ENCODE results near the gene HLA-DMA. TPM values are rescaled to one million over a fixed set of nuclear protein-coding genes. Genes with fewer than 3 reads are reported as not detected.

HLA-DMA gene
- total and polyA plus RNA-seq, 2 of the 13 experiments (the other 11 are each of a cell fraction or from before 2014, with no cell fraction given), result 0.70 to 0.71 TPM

DNA sequence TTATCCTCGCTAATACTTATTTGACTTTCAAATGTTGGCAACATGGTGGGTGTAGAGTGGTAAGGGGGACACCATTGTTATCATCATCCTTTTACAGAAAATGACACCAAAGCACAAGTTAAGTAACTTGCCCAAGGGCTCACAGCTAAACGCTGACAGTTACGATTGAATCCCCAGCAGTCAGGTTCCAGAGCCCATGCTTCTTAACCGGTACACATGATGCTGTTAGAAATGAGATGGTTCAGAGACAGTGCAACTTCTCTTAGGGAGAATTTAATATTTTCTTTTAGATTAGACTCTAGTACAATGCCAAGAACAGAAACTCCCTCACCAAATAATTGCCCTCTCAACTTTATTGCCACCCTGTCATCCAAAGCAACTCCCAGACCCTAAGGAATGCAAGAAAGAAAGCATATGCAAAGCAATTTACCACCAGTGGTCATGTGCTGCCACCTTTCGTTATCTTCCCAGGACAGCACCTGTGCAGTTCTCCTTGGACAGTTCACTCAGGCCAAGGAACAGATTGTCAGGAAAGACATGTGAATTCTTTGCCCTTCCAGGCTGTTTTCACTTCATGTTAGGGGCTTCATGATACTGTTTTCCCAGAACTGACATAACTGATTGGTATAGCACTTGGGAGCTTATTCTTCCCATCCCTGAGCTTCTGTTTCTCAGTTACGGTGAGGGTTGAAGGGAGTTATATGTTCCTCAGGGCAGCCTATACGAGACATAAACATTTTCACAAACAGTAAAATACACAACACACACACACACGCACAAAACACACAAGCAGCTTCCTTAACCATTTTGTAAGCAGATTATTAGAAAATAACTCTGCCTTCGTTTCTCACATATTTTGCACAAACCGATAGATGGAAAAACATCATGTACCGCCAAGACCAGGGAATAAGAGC lies 5.1 kb downstream of the HLA-DMA start (continued):
- TF ChIP-seq CREB1 (IDR thresholded peaks at IDR 0.05) (no peak), CREB1 (CRISPR knock-in tag; IDR thresholded peaks at IDR 0.05) (no peak), ELF3 (CRISPR knock-in tag; IDR thresholded peaks at IDR 0.05) (0 out of 2 replicates have a peak, but pooled peaks have one; percentile 16), ZNF652 (CRISPR knock-in tag; IDR thresholded peaks at IDR 0.05; ENCODE audit: borderline replicate concordance, low read depth) (no peak), TCF7L2 (IDR thresholded peaks at IDR 0.05; ENCODE audit: low read depth, low read length) (no peak), FOXA3 (CRISPR knock-in tag; IDR thresholded peaks at IDR 0.05) (no peak), ZNF343 (CRISPR knock-in tag; IDR thresholded peaks at IDR 0.05) (no peak), RFX5 (IDR thresholded peaks at IDR 0.05; ENCODE audit: low read depth, low read length) (peak; percentile 58; the same call in 1 of the 2 replicates), RARA (CRISPR knock-in tag; IDR thresholded peaks at IDR 0.05) (0 out of 2 replicates have a peak, but pooled peaks have one; percentile 16), RORA (CRISPR knock-in tag; IDR thresholded peaks at IDR 0.05) (no peak), ZNF292 (CRISPR knock-in tag; IDR thresholded peaks at IDR 0.05; ENCODE audit: borderline replicate concordance, low read depth) (no peak), MED1 (CRISPR knock-in tag; IDR thresholded peaks at IDR 0.05) (no peak), ARNT2 (CRISPR knock-in tag; IDR thresholded peaks at IDR 0.05; ENCODE audit: low read depth) (no peak), ZNF629 (CRISPR knock-in tag; conservative IDR thresholded peaks at IDR 0.05) (no peak), CCAR2 (optimal IDR thresholded peaks at IDR 0.05; ENCODE audit: low read depth, low read length) (no peak), NFE2L2 (IDR thresholded peaks at IDR 0.05; ENCODE audit: low read length) (no peak), KAT8 (CRISPR knock-in tag; IDR thresholded peaks at IDR 0.05) (peak; percentile 22; the same call in 1 of the 2 replicates), DNMT3B (CRISPR knock-in tag; conservative IDR thresholded peaks at IDR 0.05) (no peak)
- TF ChIP-seq, protein P1, sequence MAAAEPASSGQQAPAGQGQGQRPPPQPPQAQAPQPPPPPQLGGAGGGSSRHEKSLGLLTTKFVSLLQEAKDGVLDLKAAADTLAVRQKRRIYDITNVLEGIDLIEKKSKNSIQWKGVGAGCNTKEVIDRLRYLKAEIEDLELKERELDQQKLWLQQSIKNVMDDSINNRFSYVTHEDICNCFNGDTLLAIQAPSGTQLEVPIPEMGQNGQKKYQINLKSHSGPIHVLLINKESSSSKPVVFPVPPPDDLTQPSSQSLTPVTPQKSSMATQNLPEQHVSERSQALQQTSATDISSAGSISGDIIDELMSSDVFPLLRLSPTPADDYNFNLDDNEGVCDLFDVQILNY (CRISPR knock-in tag; conservative IDR thresholded peaks at IDR 0.05), result no peak
- TF ChIP-seq, protein P2, sequence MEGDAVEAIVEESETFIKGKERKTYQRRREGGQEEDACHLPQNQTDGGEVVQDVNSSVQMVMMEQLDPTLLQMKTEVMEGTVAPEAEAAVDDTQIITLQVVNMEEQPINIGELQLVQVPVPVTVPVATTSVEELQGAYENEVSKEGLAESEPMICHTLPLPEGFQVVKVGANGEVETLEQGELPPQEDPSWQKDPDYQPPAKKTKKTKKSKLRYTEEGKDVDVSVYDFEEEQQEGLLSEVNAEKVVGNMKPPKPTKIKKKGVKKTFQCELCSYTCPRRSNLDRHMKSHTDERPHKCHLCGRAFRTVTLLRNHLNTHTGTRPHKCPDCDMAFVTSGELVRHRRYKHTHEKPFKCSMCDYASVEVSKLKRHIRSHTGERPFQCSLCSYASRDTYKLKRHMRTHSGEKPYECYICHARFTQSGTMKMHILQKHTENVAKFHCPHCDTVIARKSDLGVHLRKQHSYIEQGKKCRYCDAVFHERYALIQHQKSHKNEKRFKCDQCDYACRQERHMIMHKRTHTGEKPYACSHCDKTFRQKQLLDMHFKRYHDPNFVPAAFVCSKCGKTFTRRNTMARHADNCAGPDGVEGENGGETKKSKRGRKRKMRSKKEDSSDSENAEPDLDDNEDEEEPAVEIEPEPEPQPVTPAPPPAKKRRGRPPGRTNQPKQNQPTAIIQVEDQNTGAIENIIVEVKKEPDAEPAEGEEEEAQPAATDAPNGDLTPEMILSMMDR (CRISPR knock-in tag; IDR thresholded peaks at IDR 0.05), result peak; percentile 91
- TF ChIP-seq, protein P3, sequence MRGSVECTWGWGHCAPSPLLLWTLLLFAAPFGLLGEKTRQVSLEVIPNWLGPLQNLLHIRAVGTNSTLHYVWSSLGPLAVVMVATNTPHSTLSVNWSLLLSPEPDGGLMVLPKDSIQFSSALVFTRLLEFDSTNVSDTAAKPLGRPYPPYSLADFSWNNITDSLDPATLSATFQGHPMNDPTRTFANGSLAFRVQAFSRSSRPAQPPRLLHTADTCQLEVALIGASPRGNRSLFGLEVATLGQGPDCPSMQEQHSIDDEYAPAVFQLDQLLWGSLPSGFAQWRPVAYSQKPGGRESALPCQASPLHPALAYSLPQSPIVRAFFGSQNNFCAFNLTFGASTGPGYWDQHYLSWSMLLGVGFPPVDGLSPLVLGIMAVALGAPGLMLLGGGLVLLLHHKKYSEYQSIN (CRISPR knock-in tag; IDR thresholded peaks at IDR 0.05; ENCODE audit: borderline replicate concordance), result no peak
- TF ChIP-seq, protein P4, sequence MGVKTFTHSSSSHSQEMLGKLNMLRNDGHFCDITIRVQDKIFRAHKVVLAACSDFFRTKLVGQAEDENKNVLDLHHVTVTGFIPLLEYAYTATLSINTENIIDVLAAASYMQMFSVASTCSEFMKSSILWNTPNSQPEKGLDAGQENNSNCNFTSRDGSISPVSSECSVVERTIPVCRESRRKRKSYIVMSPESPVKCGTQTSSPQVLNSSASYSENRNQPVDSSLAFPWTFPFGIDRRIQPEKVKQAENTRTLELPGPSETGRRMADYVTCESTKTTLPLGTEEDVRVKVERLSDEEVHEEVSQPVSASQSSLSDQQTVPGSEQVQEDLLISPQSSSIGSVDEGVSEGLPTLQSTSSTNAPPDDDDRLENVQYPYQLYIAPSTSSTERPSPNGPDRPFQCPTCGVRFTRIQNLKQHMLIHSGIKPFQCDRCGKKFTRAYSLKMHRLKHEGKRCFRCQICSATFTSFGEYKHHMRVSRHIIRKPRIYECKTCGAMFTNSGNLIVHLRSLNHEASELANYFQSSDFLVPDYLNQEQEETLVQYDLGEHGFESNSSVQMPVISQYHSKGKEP (CRISPR knock-in tag; IDR thresholded peaks at IDR 0.05), result no peak
- TF ChIP-seq, protein P5, sequence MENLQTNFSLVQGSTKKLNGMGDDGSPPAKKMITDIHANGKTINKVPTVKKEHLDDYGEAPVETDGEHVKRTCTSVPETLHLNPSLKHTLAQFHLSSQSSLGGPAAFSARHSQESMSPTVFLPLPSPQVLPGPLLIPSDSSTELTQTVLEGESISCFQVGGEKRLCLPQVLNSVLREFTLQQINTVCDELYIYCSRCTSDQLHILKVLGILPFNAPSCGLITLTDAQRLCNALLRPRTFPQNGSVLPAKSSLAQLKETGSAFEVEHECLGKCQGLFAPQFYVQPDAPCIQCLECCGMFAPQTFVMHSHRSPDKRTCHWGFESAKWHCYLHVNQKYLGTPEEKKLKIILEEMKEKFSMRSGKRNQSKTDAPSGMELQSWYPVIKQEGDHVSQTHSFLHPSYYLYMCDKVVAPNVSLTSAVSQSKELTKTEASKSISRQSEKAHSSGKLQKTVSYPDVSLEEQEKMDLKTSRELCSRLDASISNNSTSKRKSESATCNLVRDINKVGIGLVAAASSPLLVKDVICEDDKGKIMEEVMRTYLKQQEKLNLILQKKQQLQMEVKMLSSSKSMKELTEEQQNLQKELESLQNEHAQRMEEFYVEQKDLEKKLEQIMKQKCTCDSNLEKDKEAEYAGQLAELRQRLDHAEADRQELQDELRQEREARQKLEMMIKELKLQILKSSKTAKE (CRISPR knock-in tag; IDR thresholded peaks at IDR 0.05; ENCODE audit: borderline replicate concordance), result no peak
